Astrocyte (in vitro differentiated cells and primary cell): ENCODE results near the gene CABP5. TPM values are rescaled to one million over a fixed set of nuclear protein-coding genes. Genes with fewer than 3 reads are reported as not detected.

Source experiments
- DNase-seq: peaks from one replicate; pipeline ENCODE4 v3.0.0-alpha.2; 2010; ENCODE audit warnings: low read depth
- FAIRE-seq: peaks from 2 replicates; lab custom pipeline; 2011; peaks lifted over from hg19 to GRCh38; lab: Jason Lieb, UNC
- H2AFZ ChIP-seq: 2 replicates; pipeline ENCODE4 v1.6.0; 2012; ENCODE audit warnings: low read depth, low read length, inconsistent platforms
- H3K27ac ChIP-seq: 2 replicates; pipeline ENCODE4 v1.5.1; 2011; ENCODE audit warnings: low read depth, low read length, inconsistent platforms
- H3K27me3 ChIP-seq: 2 replicates; pipeline ENCODE4 v1.6.0; 2011; ENCODE audit warnings: low read length, inconsistent platforms; ENCODE audit not compliant: insufficient read depth
- H3K36me3 ChIP-seq: 2 replicates; pipeline ENCODE4 v1.5.1; 2011; ENCODE audit warnings: low read length, inconsistent platforms; ENCODE audit not compliant: insufficient read depth
- H3K4me1 ChIP-seq: 2 replicates; pipeline ENCODE4 v1.5.1; 2011; ENCODE audit warnings: low read length, inconsistent platforms; ENCODE audit not compliant: insufficient read depth
- H3K4me2 ChIP-seq: 2 replicates; pipeline ENCODE4 v1.6.0; 2012; ENCODE audit warnings: low read length, inconsistent platforms
- H3K4me3 ChIP-seq: 2 replicates; pipeline ENCODE4 v1.5.1; 2011; ENCODE audit warnings: low read depth, mild to moderate bottlenecking, low read length, inconsistent platforms; ENCODE audit not compliant: insufficient read depth
- H3K79me2 ChIP-seq: 2 replicates; pipeline ENCODE4 v1.6.0; 2012; ENCODE audit warnings: mild to moderate bottlenecking, low read length, inconsistent platforms; ENCODE audit not compliant: insufficient read depth
- H3K9ac ChIP-seq: 2 replicates; pipeline ENCODE4 v1.6.0; 2012; ENCODE audit warnings: mild to moderate bottlenecking, low read length, inconsistent platforms
- H3K9me3 ChIP-seq: 2 replicates; pipeline ENCODE4 v1.5.1; 2012; ENCODE audit warnings: low read depth, mild to moderate bottlenecking, low read length, inconsistent platforms; ENCODE audit not compliant: insufficient read depth
- H4K20me1 ChIP-seq: 2 replicates; pipeline ENCODE4 v1.6.0; 2012; ENCODE audit warnings: low read length, inconsistent platforms; ENCODE audit not compliant: insufficient read depth
- H3K27ac Mint-ChIP-seq: one replicate; pipeline ENCODE4 v1.8.0; 2021; ENCODE audit warnings: mild to moderate bottlenecking, mixed read lengths; ENCODE audit not compliant: unreplicated experiment
- H3K27me3 Mint-ChIP-seq: one replicate; pipeline ENCODE4 v1.8.0; 2021; ENCODE audit warnings: low read depth, mixed read lengths; ENCODE audit not compliant: unreplicated experiment
- H3K36me3 Mint-ChIP-seq: one replicate; pipeline ENCODE4 v1.8.0; 2021; ENCODE audit warnings: low read depth, mixed read lengths; ENCODE audit not compliant: unreplicated experiment
- H3K4me1 Mint-ChIP-seq: one replicate; pipeline ENCODE4 v1.8.0; 2021; ENCODE audit warnings: low read depth, mixed read lengths; ENCODE audit not compliant: unreplicated experiment
- H3K4me3 Mint-ChIP-seq: one replicate; pipeline ENCODE4 v1.8.0; 2021; ENCODE audit warnings: mild to moderate bottlenecking, moderate library complexity, mixed read lengths; ENCODE audit not compliant: unreplicated experiment
- H3K9me3 Mint-ChIP-seq: one replicate; pipeline ENCODE4 v1.8.0; 2021; ENCODE audit warnings: mild to moderate bottlenecking, mixed read lengths; ENCODE audit not compliant: unreplicated experiment
- EZH2 ChIP-seq: IDR thresholded peaks from 2 replicates; pipeline ENCODE4 v1.6.1; 2012; ENCODE audit warnings: mild to moderate bottlenecking, low read length, inconsistent platforms; ENCODE audit not compliant: insufficient read depth
- total RNA-seq: library from RNA; stranded (reverse); gene quantifications from 2 replicates; pipeline ENCODE4 v1.2.1, GENCODE V29; 2021
- TF ChIP-seq, protein P1 (sequence below): IDR thresholded peaks from 2 replicates; pipeline ENCODE4 v1.5.1; 2011; ENCODE audit warnings: low read depth, mild to moderate bottlenecking, inconsistent platforms, low read length, moderate library complexity; ENCODE audit not compliant: insufficient read depth

Gene CABP5
- total RNA-seq, 1 donor from 2014 or later, result not detected

DNA sequence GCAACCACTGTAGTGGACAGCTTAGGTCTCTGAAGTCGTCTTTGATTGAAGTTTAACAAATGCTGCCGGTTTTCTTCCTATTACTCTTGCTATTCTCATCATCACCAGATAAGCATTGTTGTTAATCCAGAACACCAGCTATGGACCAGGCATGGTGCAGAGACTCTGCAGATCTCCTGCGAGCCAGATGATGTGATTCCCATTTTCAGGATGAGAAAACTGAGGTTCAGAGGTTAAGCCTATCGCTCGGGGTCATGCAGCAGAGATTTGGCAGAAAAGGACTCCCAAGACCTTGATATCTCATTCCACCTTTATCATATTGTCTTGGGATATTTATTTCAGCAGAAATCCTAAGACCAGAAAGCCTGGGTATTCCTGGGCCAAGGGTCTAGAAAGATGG, 16.5 kb upstream of the CABP5 start:
- Histone ChIP-seq H3K79me2 (no peaks in the 10 kb centered on the region), H3K4me1 (no peaks in the 10 kb centered on the region), H3K27ac (no peak overlapping the region), H3K36me3 (no peaks in the 10 kb centered on the region), H3K4me3 (no peak overlapping the region), H3K9me3 (no peaks in the 10 kb centered on the region), H3K4me2 (no peak overlapping the region), H4K20me1 (no peaks in the 10 kb centered on the region), H3K27me3 (no peaks in the 10 kb centered on the region), H3K9ac (no peak overlapping the region), H2AFZ (no peak overlapping the region)
- Mint-ChIP-seq H3K36me3 (no peaks in the 10 kb centered on the region), H3K9me3 (peaks cover 6% of the 10 kb centered on the region), H3K4me1 (no peaks in the 10 kb centered on the region), H3K27ac (no peak overlapping the region), H3K27me3 (peaks cover 7% of the 10 kb centered on the region), H3K4me3 (no peak overlapping the region)
- DNase-seq (no peak), FAIRE-seq (no peak)
- TF ChIP-seq EZH2, result no peak
- TF ChIP-seq, protein P1, sequence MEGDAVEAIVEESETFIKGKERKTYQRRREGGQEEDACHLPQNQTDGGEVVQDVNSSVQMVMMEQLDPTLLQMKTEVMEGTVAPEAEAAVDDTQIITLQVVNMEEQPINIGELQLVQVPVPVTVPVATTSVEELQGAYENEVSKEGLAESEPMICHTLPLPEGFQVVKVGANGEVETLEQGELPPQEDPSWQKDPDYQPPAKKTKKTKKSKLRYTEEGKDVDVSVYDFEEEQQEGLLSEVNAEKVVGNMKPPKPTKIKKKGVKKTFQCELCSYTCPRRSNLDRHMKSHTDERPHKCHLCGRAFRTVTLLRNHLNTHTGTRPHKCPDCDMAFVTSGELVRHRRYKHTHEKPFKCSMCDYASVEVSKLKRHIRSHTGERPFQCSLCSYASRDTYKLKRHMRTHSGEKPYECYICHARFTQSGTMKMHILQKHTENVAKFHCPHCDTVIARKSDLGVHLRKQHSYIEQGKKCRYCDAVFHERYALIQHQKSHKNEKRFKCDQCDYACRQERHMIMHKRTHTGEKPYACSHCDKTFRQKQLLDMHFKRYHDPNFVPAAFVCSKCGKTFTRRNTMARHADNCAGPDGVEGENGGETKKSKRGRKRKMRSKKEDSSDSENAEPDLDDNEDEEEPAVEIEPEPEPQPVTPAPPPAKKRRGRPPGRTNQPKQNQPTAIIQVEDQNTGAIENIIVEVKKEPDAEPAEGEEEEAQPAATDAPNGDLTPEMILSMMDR, result no peak

DNA sequence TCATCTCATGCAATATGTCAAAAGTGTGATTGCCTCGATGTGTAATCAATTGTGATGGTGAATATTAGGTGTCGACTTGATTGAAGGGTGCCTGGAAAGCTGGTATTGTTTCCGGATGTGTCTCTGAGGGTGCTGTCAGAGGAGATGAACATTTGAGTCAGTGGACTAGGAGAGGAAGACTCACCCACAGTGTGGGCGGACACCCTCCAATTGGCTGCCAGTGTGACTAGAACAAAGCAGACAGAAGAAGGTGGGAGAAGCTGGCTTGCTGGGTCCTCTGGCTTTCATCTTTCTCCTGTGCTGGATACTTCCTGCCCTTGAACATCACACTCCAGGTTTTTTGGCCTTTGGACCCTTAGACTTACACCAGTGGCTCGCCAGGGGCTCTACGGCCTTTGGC, 15.5 kb upstream of the CABP5 start:
- Histone ChIP-seq H3K4me3 (no peak overlapping the region), H3K27me3 (no peaks in the 10 kb centered on the region), H3K27ac (no peak overlapping the region), H3K4me2 (no peak overlapping the region), H2AFZ (no peak overlapping the region), H3K4me1 (no peaks in the 10 kb centered on the region), H3K9me3 (no peaks in the 10 kb centered on the region), H3K36me3 (no peaks in the 10 kb centered on the region), H4K20me1 (no peaks in the 10 kb centered on the region), H3K79me2 (no peaks in the 10 kb centered on the region), H3K9ac (no peak overlapping the region)
- H3K4me3 Mint-ChIP-seq, result no peak overlapping the region
- no peaks in the 10 kb centered on the region for H3K9me3 Mint-ChIP-seq
- H3K36me3 Mint-ChIP-seq, result no peaks in the 10 kb centered on the region
- H3K27ac Mint-ChIP-seq, result no peak overlapping the region
- no peak for DNase-seq
- no peak for FAIRE-seq
- peaks cover 7% of the 10 kb centered on the region for H3K27me3 Mint-ChIP-seq
- no peak for TF ChIP-seq EZH2
- TF ChIP-seq, protein P1, result no peak
- H3K4me1 Mint-ChIP-seq, result no peaks in the 10 kb centered on the region

DNA sequence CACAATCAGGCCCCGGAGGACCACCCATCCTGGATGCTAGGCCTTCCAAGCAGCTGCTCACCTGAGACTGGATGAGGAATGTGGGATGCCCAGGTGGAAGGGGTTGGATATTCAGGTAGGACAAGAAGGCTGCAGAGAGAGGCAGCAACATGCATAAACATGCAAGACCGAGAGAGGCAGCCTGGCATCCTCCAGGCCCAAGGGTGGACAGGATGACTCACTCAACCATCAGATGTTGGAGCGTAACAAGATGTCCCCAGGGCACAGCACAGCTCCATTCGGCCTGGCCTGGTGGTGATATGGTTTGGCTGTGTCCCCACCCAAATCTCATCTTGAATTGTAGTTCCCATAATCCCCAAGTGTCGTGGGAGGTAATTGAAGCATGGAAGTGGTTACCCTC, 10.0 kb upstream of the CABP5 start:
- H3K4me3 Mint-ChIP-seq, result no peak overlapping the region
- H3K9me3 ChIP-seq, result peaks cover 5% of the 10 kb centered on the region
- peaks cover 5% of the 10 kb centered on the region for H3K27me3 Mint-ChIP-seq
- no peak overlapping the region for H3K4me3 ChIP-seq
- no peaks in the 10 kb centered on the region for H3K4me1 ChIP-seq
- H3K36me3 Mint-ChIP-seq, result peaks cover 3% of the 10 kb centered on the region
- H3K79me2 ChIP-seq, result no peaks in the 10 kb centered on the region
- no peaks in the 10 kb centered on the region for H3K36me3 ChIP-seq
- peaks cover 11% of the 10 kb centered on the region for H3K9me3 Mint-ChIP-seq
- FAIRE-seq (no peak), DNase-seq (no peak)
- H3K27me3 ChIP-seq, result no peaks in the 10 kb centered on the region
- H3K4me2 ChIP-seq, result no peak overlapping the region
- no peak overlapping the region for H2AFZ ChIP-seq
- no peaks in the 10 kb centered on the region for H3K4me1 Mint-ChIP-seq
- H3K27ac Mint-ChIP-seq, result no peak overlapping the region
- H3K9ac ChIP-seq, result no peak overlapping the region
- H3K27ac ChIP-seq, result no peak overlapping the region
- no peaks in the 10 kb centered on the region for H4K20me1 ChIP-seq
- TF ChIP-seq EZH2, result no peak
- TF ChIP-seq, protein P1, result no peak
